HG03442 (cell line): ENCODE results near the gene PES1.
"Not testable (repeated sequence)": the region's sequence is repeated elsewhere in the genome, so short reads cannot be mapped to it uniquely, and the experiment has no call there.

Source experiments
- ATAC-seq: cut with Tn5 transposase; IDR thresholded peaks from one replicate; pipeline ENCODE4 v1.9.1; 2021; ENCODE audit warnings: mild to moderate bottlenecking, moderate library complexity; ENCODE audit not compliant: unreplicated experiment

PES1 gene

GRCh38 chr22:30556388-30556787 lies 35.3 kb downstream of the PES1 start:
- no peak for ATAC-seq

GRCh38 chr22:30555282-30556210 lies 36.2 kb downstream of the PES1 start:
- ATAC-seq = no peak

GRCh38 chr22:30553971-30554370 lies 37.7 kb downstream of the PES1 start:
- no peak for ATAC-seq

GRCh38 chr22:30552719-30553118 lies 39.0 kb downstream of the PES1 start:
- no peak for ATAC-seq

GRCh38 chr22:30551813-30552212 lies 39.9 kb downstream of the PES1 start:
- not testable (repeated sequence) for ATAC-seq

GRCh38 chr22:30547188-30547587 lies 44.5 kb downstream of the PES1 start:
- ATAC-seq = no peak

- no peak for ATAC-seq
These were observed 45.1 kb downstream of the PES1 start, which contains the start of gene SEC14L6 for GRCh38 chr22:30546616-30547015. TSS of gene SEC14L6 (minus strand) at chr22:30546741. CDS start at chr22:30546682, 59 bp downstream.

GRCh38 chr22:30542811-30543188 lies 48.9 kb downstream of the PES1 start:
- ATAC-seq = no peak

GRCh38 chr22:30541961-30542810 lies 49.5 kb downstream of the PES1 start:
- no peak for ATAC-seq

- not testable (repeated sequence) for ATAC-seq
These were observed 50.2 kb downstream of the PES1 start for GRCh38 chr22:30541511-30541910.

- ATAC-seq = no peak
These were observed 52.3 kb downstream of the PES1 start for GRCh38 chr22:30539368-30539767.

- ATAC-seq = no peak
These were observed 53.4 kb downstream of the PES1 start for GRCh38 chr22:30538280-30538679.

GRCh38 chr22:30537083-30537731 lies 54.5 kb downstream of the PES1 start:
- no peak for ATAC-seq

GRCh38 chr22:30535182-30535581 lies 56.5 kb downstream of the PES1 start:
- ATAC-seq = no peak

- ATAC-seq = no peak
These were observed 59.8 kb downstream of the PES1 start for GRCh38 chr22:30531651-30532608.

GRCh38 chr22:30526656-30527055 lies 65.1 kb downstream of the PES1 start:
- ATAC-seq = no peak
